Measurements from ENCODE around the gene FCER1G.
"Not testable (repeated sequence)": the region's sequence is repeated elsewhere in the genome, so short reads cannot be mapped to it uniquely, and the experiment has no call there.

FCER1G gene

DNA sequence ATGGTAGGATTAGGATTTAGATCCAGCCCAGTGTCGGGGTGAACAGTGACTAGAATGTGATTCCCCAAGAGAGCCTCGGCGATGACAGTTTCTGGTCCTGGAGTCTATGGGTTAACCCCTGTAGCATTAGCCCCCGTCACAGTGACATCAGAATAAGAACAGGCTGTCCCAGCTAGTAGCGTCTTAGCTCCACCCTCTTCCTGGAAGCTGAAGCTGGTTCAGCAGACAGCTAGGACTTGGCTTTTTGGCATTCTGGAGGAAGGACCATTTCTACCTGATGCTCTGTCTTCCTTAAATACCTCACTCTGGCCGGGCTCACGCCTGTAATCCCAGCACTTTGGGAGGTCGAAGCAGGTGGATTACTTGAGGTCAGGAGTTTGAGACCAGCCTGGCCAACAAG is 7.9 kb upstream of the FCER1G start:
- DNase-seq (ENCODE audit: low spot score): no peak

DNA sequence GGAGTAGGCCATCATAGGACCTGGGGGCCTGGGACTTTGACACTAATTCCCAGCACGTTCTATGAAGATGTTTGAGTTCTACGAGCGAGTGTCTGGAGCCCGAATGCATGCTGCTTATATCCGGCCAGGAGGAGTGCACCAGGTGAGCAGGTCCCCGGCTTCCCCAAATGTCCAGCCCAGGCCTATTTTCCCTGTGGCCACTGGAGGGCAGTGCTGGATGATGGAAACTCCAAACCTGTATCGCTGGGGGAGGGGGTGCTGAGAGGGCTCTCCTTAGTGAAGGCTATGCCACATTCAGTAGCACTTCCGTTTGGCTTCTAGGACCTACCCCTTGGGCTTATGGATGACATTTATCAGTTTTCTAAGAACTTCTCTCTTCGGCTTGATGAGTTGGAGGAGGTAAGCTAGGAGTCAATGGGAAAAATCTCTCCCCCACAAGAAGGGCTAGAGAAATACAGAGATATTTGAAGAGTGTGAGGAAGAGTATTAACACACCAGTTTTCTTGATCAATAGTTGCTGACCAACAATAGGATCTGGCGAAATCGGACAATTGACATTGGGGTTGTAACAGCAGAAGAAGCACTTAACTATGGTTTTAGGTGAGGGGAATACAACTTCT is 5.2 kb upstream of the FCER1G start:
- peak; percentile 56 for DNase-seq (ENCODE audit: low spot score)

DNA sequence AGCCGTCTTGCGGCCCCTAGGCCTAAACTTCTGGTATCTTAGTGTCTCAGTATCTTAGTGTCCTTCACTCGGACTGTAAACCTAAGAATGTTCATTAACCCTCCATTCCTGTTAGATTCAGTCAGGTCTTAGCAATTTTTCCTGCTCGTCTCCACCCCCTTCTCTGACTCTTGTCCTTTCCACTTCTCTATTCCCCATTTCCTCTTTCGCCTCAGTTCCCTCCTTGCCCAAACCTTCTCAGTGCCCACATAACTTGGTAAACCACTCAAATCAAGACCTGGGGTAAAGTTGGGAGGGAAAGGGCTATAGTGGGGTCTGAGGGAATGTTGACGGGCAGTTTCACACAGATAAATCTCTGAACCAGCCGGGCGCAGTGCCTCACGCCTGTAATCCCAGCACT is 726 bp upstream of the FCER1G start:
- no peak for DNase-seq (ENCODE audit: low spot score)

DNA sequence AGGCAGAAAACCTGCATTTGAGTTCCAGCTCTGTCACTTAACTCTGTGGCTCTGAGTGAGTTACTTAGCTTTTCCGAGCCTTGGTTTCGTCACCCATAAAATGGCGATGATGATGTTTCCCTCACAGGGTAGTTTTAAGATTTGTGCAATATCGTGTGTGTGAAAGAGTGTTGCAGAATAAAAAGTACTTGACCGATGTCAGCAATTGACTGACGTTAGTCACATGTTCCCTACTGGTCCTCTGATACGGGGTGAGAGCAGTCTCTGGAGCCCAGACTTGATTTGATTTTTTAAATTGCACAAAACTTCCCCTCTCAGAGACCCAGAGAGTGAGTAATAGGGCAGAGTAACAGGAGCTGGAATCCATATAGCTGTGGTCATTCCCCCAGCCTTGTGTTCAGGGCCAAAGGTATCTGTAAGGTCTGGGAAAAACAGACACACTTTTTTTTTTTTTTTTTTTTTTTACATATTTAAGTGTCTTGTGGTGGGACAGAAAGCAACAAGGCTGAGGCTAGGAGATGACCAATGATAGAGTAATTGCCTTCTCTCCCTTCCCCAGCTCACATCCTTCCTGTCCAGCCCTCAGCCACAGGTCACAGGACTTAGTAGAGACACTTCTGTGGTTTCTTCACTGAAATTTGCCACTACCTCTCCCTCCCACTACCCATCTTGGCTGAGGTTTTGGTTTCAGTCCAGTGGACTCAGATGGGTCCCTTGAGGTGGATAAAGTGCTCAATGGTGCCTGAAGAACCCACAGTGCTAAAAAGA is 2.0 kb downstream of the FCER1G start:
- DNase-seq (ENCODE audit: low spot score): no peak

DNA sequence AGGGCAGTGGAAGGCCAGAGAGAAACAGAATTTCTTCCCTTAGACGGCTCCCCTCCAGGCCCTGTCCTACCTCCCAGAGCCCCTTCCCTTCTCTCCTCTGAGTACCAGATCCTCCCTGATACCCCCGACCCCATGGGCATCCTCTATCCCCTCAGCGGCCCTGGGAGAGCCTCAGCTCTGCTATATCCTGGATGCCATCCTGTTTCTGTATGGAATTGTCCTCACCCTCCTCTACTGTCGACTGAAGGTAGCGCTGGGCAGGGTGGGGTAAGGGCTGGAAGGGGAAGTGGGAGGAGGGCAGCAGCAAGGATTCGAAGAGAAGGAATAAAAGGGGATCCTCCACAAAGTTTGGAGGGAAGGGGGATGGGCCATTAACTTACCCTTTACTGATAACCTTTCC is 2.7 kb downstream of the FCER1G start:
- DNase-seq (ENCODE audit: low spot score): no peak

DNA sequence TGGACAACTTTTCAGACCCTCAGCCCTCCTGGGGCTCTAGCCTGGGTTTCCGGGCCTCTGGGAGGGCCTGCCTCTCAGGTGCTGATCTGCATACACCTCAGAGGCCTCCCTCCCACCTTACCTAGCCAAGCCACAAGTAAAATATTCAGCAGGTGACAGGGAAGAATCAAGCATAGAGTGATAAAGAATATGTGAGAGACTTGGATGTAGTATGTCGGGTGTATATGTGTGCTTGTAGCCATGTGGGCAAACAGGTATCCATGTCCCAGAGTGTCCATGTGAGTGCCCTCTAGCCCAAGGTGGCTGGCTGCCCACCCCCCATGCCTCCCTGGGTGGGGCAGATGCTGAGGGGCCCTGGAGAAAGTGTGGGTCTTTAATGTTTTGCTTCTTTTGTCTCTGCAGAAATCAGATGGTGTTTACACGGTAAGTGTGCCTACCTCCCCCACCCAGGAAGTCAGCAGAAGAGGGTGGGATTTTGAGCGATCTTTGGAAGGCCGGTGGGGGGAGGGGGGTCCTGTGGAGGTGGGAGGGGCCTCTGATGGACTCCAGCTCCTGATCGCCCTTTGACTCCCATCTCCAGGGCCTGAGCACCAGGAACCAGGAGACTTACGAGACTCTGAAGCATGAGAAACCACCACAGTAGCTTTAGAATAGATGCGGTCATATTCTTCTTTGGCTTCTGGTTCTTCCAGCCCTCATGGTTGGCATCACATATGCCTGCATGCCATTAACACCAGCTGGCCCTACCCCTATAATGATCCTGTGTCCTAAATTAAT is 3.4 kb downstream of the FCER1G start:
- no peak for DNase-seq (ENCODE audit: low spot score)

DNA sequence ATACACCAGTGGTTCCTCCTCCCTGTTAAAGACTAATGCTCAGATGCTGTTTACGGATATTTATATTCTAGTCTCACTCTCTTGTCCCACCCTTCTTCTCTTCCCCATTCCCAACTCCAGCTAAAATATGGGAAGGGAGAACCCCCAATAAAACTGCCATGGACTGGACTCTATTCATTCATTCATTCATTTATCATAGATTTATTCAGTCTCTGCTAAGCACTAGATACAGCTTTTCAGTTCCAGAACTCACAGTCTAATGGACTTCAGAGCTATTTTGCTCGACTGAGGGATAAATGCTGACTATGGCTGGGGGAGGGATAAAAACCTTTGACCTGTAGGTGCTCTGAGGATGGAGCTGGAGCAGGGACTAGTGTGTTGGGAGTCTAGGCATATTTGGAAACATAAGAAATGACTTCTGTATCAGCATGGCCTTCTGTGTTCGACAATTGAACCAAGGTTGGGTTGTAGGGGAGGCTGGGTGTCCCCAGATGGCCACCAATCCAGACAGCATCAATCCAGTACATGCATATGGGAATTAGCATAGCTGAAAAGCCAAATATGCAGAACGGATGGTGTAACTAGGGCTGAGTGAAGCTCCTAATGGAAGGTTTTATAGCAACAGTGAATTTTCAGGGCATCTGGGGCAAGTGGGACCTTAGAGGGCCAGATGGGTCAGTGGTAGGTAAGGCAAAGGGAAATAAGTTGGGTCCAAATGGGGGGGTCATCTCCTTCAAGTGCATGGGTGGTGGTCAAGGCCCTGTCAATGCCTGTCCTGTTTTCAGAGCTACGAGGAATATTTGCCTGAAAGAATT is 4.2 kb downstream of the FCER1G start:
- no peak for DNase-seq (ENCODE audit: low spot score)

DNA sequence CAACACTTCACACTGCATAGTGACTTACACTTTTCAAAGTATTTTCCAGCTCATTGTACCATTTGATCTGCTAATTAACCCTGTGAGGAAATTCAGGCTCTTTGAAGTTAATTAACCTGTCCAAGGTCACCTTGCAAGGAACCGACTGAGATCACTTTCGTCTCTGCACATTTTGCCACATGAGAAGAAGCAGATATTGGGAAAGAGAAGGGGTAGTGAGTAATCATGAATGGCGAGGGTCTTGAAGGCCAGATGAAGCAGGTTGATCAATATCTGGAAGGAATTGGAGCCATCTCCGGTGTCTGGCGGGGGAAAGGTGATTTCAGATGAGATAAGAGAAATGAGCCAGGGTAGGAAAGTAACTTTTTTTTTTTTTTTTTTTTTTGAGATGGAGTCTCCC is 4.9 kb downstream of the FCER1G start:
- DNase-seq (ENCODE audit: low spot score): no peak

DNA sequence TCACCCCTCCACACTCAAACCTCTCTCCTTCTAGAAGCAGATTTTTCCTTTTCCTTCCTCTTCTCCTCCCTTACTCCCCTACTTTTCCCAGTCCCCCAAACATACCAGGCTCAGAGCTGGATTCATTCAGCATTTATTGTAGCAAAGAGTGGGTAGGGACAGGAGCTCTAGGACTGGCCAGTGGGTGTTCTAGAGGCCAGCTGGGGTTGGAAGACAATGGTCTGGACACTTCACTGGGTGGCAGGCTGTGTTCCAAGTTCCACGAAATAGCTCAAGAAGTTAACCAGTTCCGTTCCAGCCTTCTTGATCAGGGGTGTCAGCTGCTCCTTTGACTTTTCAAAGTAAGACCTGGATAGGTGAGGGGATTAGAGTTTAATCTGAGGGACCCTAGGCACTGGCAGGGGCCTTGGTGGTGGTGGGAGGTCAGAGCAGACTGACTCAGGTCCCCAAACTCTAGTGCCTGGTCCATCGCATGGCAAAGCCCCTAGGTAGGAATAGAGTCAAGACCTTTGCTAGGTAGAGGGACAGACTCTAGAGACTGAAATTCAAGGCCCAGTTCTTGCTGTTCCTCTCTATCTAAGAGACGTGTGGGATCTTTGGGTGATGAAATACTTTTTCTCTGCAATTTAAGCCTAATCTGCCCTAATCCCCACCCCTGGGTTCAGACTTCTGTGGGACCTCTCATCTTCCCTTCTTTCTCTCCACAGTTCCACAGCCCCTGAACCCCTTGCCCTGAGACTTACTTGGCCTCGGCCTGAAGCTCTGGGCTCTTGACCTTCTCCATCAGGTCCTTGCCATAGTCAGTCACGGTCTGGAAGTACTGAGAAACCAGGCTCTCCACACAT is 7.3 kb downstream of the FCER1G start:
- DNase-seq (ENCODE audit: low spot score): no peak

DNA sequence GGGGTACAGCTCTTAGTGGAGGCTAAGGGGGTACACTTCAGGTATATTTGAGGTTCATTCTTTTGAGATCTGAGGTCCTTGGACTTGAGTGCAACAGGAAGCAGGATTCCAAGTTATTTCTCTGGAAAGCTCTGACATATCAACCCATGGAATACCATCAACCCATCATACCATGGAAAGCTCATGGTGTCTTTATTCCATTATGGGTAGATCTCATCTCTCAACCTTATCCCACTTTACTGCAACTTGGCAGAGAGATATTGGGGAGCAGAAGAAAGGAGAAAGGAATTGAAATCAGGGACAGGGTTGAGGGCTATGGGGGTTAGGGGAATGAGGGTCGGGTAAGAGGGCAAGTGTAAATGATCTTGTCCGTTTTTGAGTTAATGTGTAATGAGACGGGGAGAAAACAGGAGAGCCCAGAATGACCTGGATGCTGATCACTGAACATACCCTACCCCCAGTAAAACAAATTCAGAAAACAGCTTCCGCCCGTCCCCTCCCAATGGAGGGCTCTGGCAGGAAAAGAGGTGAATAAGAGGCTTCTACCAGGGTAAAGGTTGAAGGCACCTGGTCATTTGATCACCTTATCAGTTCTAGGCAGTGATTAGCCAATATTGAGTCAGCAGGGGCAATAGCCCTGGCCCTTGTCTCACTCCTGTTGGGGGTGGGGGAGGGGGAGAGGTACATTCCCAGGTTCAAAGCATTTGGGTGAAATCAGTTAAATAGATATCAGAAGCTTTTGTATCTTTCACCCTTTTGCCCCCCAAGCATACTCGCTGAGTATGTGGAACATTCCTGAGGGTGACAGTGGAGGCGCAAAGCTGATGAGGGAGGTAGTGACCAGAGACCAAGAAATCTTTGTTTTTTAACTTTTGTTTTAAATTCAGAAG is 9.0 kb downstream of the FCER1G start:
- DNase-seq (ENCODE audit: low spot score): no peak

DNA sequence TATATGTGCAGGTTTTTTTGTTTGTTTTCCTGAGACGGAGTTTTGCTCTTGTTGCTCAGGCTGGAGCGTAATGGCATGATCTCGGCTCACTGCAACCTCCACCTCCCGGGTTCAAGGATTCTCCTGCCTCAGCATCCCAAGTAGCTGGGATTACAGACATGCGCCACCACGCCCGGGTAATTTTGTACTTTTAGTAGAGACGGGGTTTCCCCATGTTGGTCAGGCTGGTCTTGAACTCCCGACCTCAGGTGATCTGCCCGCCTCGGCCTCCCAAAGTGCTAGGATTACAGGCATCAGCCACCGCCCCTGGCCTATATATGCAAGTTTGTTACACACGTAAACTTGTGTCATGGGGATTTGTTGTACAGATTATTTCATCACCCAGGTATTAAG is 9.6 kb downstream of the FCER1G start:
- not testable (repeated sequence) for DNase-seq (ENCODE audit: low spot score)

DNA sequence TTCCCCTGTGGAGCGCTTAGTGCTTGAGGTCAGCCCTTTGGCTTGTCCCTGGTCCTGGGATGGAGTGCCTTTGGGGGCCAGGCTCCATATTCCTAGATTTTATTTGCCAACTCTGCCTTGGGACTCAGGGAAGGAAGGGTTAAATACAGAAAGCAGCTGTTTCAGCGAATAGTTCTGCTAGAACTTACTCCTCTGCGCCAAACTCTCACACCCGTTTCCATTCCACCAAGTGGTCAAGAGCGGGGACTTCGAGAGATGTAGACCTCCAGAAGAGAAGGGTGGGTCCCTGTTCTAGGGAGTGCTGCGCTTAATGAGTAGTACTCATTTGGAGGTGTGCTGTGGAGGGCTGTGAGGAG is 10.1 kb downstream of the FCER1G start:
- DNase-seq (ENCODE audit: low spot score): no peak

DNA sequence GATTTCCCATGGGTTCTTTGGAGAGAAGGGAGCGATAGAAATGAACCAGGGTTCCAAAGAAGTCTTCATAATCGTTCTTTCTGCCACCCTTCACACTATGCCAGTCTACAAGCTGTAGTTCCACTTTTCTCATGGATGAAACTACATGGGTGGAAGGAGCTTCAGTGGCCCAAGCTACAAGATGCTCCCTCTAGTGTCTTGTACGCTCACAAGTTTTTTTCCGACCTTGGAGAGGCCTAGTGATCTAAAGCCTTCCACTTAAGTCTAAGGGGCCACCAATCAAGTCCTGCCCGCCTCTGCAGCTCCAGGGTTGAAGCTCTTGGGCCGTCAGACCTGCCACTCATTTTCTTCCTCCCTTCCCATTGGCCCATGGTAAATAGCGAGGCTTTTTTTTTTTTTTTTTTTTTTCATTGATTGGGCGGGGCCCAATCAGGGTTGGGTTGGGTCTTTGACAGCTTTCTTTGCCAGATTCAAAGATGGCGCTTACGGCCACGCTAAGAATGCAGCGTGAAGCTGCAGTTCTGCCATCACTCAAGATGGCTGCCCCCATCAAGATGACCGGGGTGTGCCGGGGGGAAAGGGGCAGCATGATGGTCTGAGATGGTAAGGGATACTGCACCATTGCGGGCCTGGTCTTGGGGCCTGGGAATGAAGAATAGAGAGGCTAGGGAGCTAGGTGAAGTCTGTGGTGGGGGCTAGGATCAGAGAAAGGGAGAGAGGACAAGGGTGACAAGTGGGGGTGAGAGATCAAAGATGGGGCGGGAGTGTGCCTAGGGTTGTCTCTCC is 10.6 kb downstream of the FCER1G start, which contains the start of gene TOMM40L:
Gene TOMM40L, plus strand, starts transcription at position 527 of the 786 bp plus-strand sequence. CDS start 430 bp downstream, outside the sequence.
- peak; percentile 95 for DNase-seq (ENCODE audit: low spot score)

DNA sequence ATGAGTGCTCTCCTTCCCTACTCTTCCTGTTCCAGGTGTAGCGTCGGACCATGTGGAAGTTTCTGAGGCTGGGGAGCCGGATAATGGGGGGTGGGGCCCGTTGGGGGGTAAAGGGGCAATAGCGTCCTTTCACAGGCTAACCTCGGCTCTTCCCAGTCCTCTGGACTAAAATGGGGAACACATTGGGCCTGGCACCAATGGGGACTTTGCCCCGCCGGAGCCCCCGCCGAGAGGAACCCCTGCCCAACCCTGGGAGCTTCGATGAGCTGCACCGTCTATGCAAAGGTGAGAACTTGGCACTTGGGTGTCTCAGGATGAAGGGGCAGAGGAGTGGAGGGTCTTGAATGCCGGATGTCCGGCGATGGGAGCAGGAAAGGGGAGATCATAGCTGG is 11.2 kb downstream of the FCER1G start:
- DNase-seq (ENCODE audit: low spot score): no peak

DNA sequence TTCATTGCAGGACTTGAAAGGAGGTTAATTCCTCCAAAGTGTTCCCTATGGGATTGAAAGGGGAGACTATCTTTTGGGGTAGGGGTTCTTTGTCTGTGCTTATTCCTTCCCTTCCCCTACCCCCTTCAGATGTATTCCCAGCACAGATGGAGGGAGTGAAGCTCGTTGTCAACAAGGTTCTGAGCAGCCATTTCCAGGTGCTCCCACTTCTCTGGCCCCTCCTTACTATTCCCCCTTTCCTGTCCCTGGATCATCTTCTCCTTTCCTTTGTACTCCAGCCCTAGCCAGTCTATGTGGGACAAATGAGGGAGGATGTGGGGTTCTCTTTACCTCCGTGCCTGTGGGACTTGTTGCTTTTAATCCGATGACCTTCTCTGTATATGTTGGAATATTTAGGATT is 11.7 kb downstream of the FCER1G start:
- DNase-seq (ENCODE audit: low spot score): no peak

DNA sequence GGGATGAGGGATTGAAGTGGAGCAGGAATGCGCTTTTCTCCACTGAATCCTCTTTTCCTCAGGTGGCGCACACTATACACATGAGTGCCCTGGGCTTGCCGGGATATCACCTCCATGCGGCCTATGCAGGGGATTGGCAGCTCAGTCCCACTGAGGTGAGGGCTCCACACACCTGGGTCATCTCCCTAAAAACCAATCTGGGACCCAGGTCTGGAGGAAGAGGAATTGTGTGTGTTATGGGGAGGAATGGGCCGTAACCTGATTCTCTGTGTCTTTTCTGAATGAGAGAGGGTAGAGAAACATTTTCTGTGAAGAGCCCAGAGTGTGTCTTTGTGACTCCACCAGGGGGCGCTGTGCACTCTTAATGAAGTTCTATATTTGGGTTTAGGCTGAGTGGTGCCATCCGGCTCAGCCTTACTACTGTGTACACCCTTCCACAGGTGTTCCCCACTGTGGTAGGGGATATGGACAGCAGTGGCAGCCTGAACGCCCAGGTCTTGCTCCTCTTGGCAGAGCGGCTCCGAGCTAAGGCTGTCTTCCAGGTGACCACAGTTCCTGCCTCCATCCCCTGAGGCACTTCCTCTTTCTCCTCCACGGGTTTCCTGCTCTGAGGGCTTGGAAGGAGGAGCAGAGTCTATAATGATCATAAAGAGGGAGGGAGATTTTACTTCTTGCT is 12.2 kb downstream of the FCER1G start:
- DNase-seq (ENCODE audit: low spot score): peak; percentile 74

DNA sequence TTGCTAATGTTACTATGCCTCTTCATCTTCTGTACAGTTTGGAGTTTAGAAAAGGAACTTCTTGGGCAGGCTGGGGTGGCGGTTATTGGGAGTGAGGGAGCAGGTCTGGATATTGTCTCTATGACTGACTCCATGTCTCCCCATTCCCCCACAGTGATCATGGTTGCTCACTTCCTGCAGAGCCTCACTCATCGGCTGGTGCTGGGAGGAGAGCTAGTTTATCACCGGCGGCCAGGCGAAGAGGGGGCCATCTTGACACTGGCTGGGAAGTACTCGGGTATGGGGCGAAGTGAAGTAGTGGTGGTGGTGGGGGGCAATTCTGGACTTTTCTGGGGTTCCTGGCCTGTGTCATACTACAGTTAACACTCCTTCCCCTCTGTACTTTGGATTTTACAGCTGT is 12.9 kb downstream of the FCER1G start:
- DNase-seq (ENCODE audit: low spot score): no peak

DNA sequence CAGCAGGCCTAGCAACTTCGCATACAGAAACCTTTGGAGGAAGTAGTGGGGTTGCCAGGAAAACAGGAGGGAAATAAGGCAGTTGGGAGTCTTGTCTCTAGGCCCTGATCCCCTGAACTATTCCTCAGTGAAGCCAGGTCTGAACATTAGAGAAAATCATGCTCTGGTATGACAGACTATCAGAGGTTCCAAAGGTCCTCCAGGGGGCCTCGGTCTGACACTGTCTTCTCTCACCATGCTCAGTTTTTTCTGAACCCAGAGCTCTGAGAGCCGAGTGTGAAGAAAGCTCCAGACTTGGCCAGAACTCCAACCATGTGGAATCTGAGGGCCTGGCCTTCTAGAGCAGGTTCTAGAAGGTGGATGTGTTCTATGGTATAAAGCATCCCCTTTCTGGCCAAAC is 14.8 kb downstream of the FCER1G start:
- DNase-seq (ENCODE audit: low spot score): no peak

DNA sequence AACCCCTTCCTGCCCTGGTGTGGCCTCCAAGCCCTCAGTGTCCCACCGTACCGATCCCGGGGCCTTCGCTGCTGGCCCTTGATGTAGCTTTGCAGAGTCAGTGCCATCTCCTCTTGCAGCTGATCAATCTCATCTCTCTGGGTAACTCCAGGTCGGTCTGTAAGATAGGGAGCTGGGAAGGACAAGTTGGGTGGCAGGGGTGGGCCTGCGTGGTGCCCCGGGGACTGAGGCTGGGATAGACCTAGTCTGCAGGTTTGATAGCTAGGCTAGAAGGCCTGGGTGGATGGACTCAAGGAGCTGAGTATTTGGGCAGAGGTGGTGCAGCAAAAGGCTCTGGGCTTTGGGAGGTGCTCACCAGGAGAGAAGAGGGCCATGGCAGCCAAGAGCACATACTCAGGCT is 15.7 kb downstream of the FCER1G start:
- DNase-seq (ENCODE audit: low spot score): no peak
